Osteocyte (in vitro differentiated cells): Measurements from ENCODE around the gene EIPR1. TPM values are rescaled to one million over a fixed set of nuclear protein-coding genes. Genes with fewer than 3 reads are reported as not detected.

Experiments
- DNase-seq: peaks from one replicate; pipeline ENCODE4 v3.0.0; 2021; ENCODE audit warnings: mixed read lengths; ENCODE audit not compliant: unreplicated experiment; ENCODE audit errors: extremely low spot score
- H3K27ac Mint-ChIP-seq: one replicate; pipeline ENCODE4 v1.8.0; 2021; ENCODE audit warnings: mild to moderate bottlenecking, mixed read lengths; ENCODE audit not compliant: unreplicated experiment
- H3K27me3 Mint-ChIP-seq: one replicate; pipeline ENCODE4 v1.8.0; 2021; ENCODE audit warnings: mixed read lengths; ENCODE audit not compliant: unreplicated experiment
- H3K36me3 Mint-ChIP-seq: one replicate; pipeline ENCODE4 v1.8.0; 2021; ENCODE audit warnings: mixed read lengths; ENCODE audit not compliant: unreplicated experiment
- H3K4me1 Mint-ChIP-seq: one replicate; pipeline ENCODE4 v1.8.0; 2021; ENCODE audit warnings: mixed read lengths; ENCODE audit not compliant: unreplicated experiment
- H3K4me3 Mint-ChIP-seq: one replicate; pipeline ENCODE4 v1.8.0; 2021; ENCODE audit warnings: mild to moderate bottlenecking, moderate library complexity, mixed read lengths; ENCODE audit not compliant: unreplicated experiment
- H3K9me3 Mint-ChIP-seq: one replicate; pipeline ENCODE4 v1.8.0; 2021; ENCODE audit warnings: mixed read lengths; ENCODE audit not compliant: unreplicated experiment
- total RNA-seq: library from RNA; stranded (reverse); gene quantifications from 2 replicates; pipeline ENCODE4 v1.2.1, GENCODE V29; 2021
- TF ChIP-seq, protein P1 (sequence below): fragments of 200-600 bp; sonication (generic); IDR thresholded peaks from 2 replicates; pipeline ENCODE4 v1.5.0; 2021; ENCODE audit warnings: antibody characterized with exemption, mild to moderate bottlenecking, moderate library complexity

The EIPR1 gene
- total RNA-seq, 1 donor from 2014 or later: 19.9 TPM

DNA sequence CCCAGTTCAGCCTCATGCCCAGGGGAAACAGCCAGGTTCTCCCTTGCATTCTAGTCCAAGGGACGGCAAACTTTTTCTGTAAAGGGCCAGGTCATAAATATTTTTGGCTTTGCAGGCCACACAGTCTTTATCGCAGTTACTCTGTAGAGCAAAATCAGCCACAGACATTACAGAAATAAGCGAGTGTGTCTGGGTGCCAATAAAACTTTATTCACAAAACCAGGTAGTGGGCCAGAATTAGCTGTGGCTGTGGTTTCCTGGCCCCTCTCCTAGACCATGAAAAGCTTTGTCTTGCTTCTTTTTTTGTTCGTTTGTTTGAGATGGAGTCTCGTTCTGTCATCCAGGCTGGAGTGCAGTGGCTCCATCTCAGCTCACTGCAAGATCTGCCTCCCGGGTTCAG is 80.1 kb downstream of the EIPR1 start:
- no peak overlapping the region for H3K27ac Mint-ChIP-seq
- peaks cover 2% of the 10 kb centered on the region for H3K4me1 Mint-ChIP-seq
- no peak overlapping the region for H3K4me3 Mint-ChIP-seq
- TF ChIP-seq, protein P1, sequence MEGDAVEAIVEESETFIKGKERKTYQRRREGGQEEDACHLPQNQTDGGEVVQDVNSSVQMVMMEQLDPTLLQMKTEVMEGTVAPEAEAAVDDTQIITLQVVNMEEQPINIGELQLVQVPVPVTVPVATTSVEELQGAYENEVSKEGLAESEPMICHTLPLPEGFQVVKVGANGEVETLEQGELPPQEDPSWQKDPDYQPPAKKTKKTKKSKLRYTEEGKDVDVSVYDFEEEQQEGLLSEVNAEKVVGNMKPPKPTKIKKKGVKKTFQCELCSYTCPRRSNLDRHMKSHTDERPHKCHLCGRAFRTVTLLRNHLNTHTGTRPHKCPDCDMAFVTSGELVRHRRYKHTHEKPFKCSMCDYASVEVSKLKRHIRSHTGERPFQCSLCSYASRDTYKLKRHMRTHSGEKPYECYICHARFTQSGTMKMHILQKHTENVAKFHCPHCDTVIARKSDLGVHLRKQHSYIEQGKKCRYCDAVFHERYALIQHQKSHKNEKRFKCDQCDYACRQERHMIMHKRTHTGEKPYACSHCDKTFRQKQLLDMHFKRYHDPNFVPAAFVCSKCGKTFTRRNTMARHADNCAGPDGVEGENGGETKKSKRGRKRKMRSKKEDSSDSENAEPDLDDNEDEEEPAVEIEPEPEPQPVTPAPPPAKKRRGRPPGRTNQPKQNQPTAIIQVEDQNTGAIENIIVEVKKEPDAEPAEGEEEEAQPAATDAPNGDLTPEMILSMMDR: no peak
- H3K36me3 Mint-ChIP-seq: no peaks in the 10 kb centered on the region
- no peak for DNase-seq
- no peaks in the 10 kb centered on the region for H3K27me3 Mint-ChIP-seq
- H3K9me3 Mint-ChIP-seq: no peaks in the 10 kb centered on the region

DNA sequence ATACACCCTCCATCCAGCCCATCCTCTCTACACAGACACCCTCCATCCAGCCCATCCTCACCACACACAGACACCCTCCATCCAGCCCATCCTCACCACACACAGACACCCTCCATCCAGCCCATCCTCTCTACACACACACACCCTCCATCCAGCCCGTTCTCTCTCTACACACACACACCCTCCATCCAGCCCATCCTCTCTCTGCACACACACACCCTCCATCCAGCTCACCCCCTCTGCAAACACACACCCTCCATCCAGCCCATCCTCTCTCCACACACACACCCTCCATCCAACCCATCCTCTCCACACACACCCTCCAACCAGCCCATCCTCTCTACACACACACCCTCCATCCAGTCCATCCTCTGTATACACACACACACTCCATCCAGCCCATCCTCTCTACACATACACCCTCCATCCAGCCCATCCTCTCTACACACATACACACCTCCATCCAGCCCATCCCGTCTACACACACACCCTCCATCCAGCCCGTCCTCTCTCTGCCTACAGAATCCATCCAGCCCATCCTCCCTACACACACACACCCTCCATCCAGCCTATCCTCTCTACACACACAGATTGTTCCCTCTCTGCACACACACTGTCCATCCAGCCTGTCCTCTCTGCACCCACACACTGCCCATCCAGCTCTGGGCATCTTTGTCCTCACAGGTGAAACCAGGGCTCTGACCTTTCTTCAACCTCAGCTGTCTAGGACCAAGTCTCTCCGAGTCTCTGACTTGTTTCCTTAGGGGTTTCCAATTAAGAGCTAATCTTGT is 81.2 kb downstream of the EIPR1 start:
- Mint-ChIP-seq H3K27ac (no peak overlapping the region), H3K4me1 (no peaks in the 10 kb centered on the region), H3K9me3 (no peaks in the 10 kb centered on the region), H3K27me3 (no peaks in the 10 kb centered on the region), H3K4me3 (no peak overlapping the region), H3K36me3 (no peaks in the 10 kb centered on the region)
- DNase-seq: no peak
- TF ChIP-seq, protein P1: no peak

- no peaks in the 10 kb centered on the region for H3K9me3 Mint-ChIP-seq
- no peak overlapping the region for H3K27ac Mint-ChIP-seq
- no peak for DNase-seq
- no peaks in the 10 kb centered on the region for H3K4me1 Mint-ChIP-seq
- H3K27me3 Mint-ChIP-seq: no peaks in the 10 kb centered on the region
- no peak overlapping the region for H3K4me3 Mint-ChIP-seq
- H3K36me3 Mint-ChIP-seq: no peaks in the 10 kb centered on the region
- TF ChIP-seq, protein P1: no peak
Observed at GRCh38 chr2:3294493-3294892, 83.1 kb downstream of the EIPR1 start.

DNA sequence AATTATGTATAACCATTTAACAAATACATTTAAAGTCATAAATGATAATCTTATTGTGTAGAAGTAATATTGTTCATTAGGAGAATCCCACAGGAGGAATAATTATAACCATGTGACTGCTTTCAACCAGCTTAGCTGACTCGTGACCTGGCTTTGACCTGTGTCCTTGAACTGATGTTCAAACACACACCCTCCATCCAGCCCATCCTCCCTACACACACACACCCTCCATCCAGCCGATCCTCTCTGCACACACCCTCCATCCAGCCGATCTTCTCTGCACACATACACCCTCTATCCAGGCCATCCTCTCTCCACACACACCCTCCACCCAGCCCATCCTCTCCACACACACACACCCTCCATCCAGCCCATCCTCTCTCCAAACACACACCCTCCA is 83.5 kb downstream of the EIPR1 start:
- TF ChIP-seq, protein P1: no peak
- H3K36me3 Mint-ChIP-seq: no peaks in the 10 kb centered on the region
- no peak overlapping the region for H3K4me3 Mint-ChIP-seq
- DNase-seq: no peak
- H3K9me3 Mint-ChIP-seq: no peaks in the 10 kb centered on the region
- H3K27me3 Mint-ChIP-seq: no peaks in the 10 kb centered on the region
- no peak overlapping the region for H3K27ac Mint-ChIP-seq
- no peaks in the 10 kb centered on the region for H3K4me1 Mint-ChIP-seq

DNA sequence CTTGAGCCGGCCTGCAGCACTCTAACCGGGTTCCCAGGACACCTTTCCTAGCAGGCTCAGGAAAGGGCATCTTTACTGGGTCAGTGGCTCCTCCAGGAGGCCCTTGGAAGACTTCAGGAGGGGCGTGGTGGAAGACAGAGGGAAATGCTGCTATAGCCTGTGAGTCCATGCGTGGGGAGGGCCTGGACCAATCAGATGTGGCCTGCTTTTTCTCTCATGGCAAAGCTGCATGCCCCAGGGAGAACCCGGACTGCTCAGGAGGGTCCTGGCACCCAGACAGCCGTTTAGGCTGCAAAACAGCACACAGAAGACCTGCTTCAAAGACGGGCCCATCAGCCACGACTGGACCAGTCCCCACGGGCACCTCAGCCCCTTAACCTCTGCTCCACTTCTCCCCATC is 84.4 kb downstream of the EIPR1 start:
- DNase-seq: no peak
- TF ChIP-seq, protein P1: no peak
- H3K9me3 Mint-ChIP-seq: no peaks in the 10 kb centered on the region
- H3K27me3 Mint-ChIP-seq: no peaks in the 10 kb centered on the region
- no peak overlapping the region for H3K27ac Mint-ChIP-seq
- no peaks in the 10 kb centered on the region for H3K36me3 Mint-ChIP-seq
- no peak overlapping the region for H3K4me3 Mint-ChIP-seq
- H3K4me1 Mint-ChIP-seq: no peaks in the 10 kb centered on the region
